Mucosa of rectum (tissue), 2 donors: ENCODE measurements around the gene KRT86.

Experiments used
- H3K27ac ChIP-seq, 2 donors: one replicate each; pipeline ENCODE4 v1.7.0; 2013; ENCODE audit warnings: inconsistent platforms in 2 of 2, low read depth in 2 of 2, low read length in 2 of 2
- H3K27me3 ChIP-seq, 2 donors: one replicate each; pipeline ENCODE4 v1.7.0; 2013; ENCODE audit warnings: low read length in 2 of 2; ENCODE audit not compliant: control insufficient read depth in 2 of 2, insufficient read depth in 2 of 2
- H3K36me3 ChIP-seq, 2 donors: one replicate each; pipeline ENCODE4 v1.7.0; 2013; ENCODE audit warnings: low read length in 2 of 2; ENCODE audit not compliant: control insufficient read depth in 2 of 2, insufficient read depth in 2 of 2
- H3K4me1 ChIP-seq, 2 donors: one replicate each; pipeline ENCODE4 v1.7.0; 2013; ENCODE audit warnings: low read length in 2 of 2, mild to moderate bottlenecking in 1 of 2; ENCODE audit not compliant: control insufficient read depth in 2 of 2, insufficient read depth in 2 of 2
- H3K4me3 ChIP-seq, 2 donors: one replicate each; pipeline ENCODE4 v1.7.0; 2013; ENCODE audit warnings: low read length in 2 of 2
- H3K9ac ChIP-seq, 2 donors: one replicate each; pipeline ENCODE4 v1.7.0; 2013; ENCODE audit warnings: low read length in 2 of 2, low read depth in 1 of 2, mild to moderate bottlenecking in 1 of 2
- H3K9me3 ChIP-seq, 2 donors: one replicate each; pipeline ENCODE4 v1.7.0; 2013; ENCODE audit warnings: low read length in 2 of 2; ENCODE audit not compliant: control insufficient read depth in 2 of 2
- donor health status: healthy.
- donor health status: Normal muscosa, but diverticular disease.

KRT86 gene

DNA sequence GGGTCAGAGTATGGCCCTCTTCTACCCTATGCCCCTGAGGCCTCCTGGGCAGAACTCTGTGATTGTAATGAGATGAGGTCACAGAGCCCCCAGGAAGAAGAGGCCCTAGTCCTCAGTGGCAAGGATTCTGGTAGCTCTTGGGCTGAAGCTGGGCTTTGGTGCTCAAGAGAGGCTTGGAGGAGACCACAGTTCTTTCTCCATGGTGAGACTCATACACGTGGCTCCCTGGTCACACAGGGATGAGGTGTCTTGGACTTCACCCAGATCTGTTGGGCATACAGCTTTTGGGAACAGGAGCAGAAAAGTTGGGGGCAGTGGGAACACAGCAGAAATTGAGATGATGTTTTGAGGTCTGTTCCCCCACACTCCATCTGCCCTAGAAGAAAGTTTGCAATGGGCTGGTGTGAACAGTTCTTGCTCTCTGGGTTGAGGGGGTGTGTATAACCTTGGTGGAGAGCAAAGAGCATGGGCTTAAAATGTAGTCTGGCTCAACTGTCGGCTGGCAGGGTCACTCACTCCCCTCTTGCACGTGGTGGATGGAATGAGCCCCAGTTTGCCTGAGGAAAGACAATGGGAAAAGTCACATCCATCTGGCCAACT lies at the start of gene KRT86:
Gene KRT86, plus strand, starts transcription at position 125 of the 600 bp plus-strand sequence. CDS start 27,272 bp downstream, outside the sequence.
- H3K9ac ChIP-seq, result no peak within 1 kb of the TSS
- H3K9me3 ChIP-seq, result no peaks in the 10 kb centered on the region
- H3K4me1 ChIP-seq, result peaks cover 2 to 5% of the 10 kb centered on the region in 2 donors
- H3K27me3 ChIP-seq, result peaks cover 8 to 15% of the 10 kb centered on the region in 2 donors
- no peaks in the 10 kb centered on the region for H3K36me3 ChIP-seq
- H3K27ac ChIP-seq, result no peak within 1 kb of the TSS
- no peak within 1 kb of the TSS for H3K4me3 ChIP-seq

DNA sequence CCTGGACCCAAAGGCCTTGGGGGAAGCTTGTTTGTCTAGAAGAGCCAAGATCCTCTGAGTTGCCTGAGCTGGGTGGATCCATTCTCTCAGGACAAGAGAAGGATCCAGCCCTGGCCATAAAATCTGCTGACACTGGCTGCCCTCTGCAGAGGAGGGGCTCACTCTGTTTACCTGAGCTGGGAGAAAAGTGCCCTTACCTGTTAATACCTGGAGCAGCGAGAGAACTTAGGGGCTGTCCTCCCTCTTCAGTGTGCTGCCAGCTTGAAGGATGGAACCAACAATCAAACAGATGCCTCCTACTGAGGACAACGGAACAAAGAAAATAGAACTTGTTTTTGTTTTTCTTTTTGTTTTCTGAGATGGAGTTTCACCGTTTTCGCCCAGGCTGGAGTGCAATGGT lies 48.7 kb upstream of the KRT86 start:
- Histone ChIP-seq H3K9ac (no peak overlapping the region), H3K4me3 (no peak overlapping the region), H3K4me1 (peaks cover 0 to 7% of the 10 kb centered on the region in 2 donors), H3K27me3 (peaks cover 2 to 4% of the 10 kb centered on the region in 2 donors), H3K36me3 (no peaks in the 10 kb centered on the region), H3K9me3 (no peaks in the 10 kb centered on the region), H3K27ac (no peak overlapping the region)

- peaks cover 0 to 4% of the 10 kb centered on the region in 2 donors for H3K4me1 ChIP-seq
- H3K4me3 ChIP-seq, result no peak overlapping the region
- H3K9ac ChIP-seq, result no peak overlapping the region
- no peak overlapping the region for H3K27ac ChIP-seq
- H3K36me3 ChIP-seq, result no peaks in the 10 kb centered on the region
- peaks cover 2 to 8% of the 10 kb centered on the region in 2 donors for H3K27me3 ChIP-seq
- no peaks in the 10 kb centered on the region for H3K9me3 ChIP-seq
Measured at GRCh38 chr12:52226446-52226845, 48.0 kb upstream of the KRT86 start.

GRCh38 chr12:52227606-52228166 lies 46.8 kb upstream of the KRT86 start:
- H3K4me1 ChIP-seq, result peaks cover 5 to 13% of the 10 kb centered on the region in 2 donors
- H3K4me3 ChIP-seq, result no peak overlapping the region
- no peak overlapping the region for H3K27ac ChIP-seq
- peaks cover 3 to 9% of the 10 kb centered on the region in 2 donors for H3K27me3 ChIP-seq
- no peak overlapping the region for H3K9ac ChIP-seq
- no peaks in the 10 kb centered on the region for H3K9me3 ChIP-seq
- H3K36me3 ChIP-seq, result no peaks in the 10 kb centered on the region

GRCh38 chr12:52228366-52228765 lies 46.1 kb upstream of the KRT86 start:
- peaks cover 3 to 12% of the 10 kb centered on the region in 2 donors for H3K27me3 ChIP-seq
- H3K9ac ChIP-seq, result no peak overlapping the region
- H3K9me3 ChIP-seq, result no peaks in the 10 kb centered on the region
- no peak overlapping the region for H3K27ac ChIP-seq
- H3K36me3 ChIP-seq, result no peaks in the 10 kb centered on the region
- H3K4me3 ChIP-seq, result no peak overlapping the region
- peaks cover 9 to 13% of the 10 kb centered on the region in 2 donors for H3K4me1 ChIP-seq

DNA sequence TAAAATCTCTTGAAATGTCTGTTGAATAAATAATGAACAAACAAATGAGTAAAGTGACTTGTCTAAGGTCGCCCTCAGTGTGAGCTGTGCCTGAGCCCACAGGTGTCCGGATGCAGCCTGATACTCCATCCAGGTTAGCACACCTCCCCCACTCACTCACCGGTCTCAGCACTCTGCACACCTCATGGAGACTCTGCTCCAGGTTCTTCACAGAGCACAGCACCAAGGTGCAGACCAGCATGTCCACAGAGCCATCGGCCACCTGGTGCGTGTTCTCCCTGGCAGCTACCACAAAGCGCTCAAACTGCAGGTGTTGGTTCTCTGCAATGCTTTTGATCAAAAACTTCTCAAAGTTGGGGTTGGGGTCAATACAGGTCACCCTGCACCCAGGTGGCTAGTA lies 45.5 kb upstream of the KRT86 start:
- Histone ChIP-seq H3K9ac (no peak overlapping the region), H3K9me3 (no peaks in the 10 kb centered on the region), H3K36me3 (no peaks in the 10 kb centered on the region), H3K4me3 (no peak overlapping the region), H3K4me1 (peaks cover 10 to 15% of the 10 kb centered on the region in 2 donors), H3K27me3 (peaks cover 3 to 13% of the 10 kb centered on the region in 2 donors), H3K27ac (no peak overlapping the region)

DNA sequence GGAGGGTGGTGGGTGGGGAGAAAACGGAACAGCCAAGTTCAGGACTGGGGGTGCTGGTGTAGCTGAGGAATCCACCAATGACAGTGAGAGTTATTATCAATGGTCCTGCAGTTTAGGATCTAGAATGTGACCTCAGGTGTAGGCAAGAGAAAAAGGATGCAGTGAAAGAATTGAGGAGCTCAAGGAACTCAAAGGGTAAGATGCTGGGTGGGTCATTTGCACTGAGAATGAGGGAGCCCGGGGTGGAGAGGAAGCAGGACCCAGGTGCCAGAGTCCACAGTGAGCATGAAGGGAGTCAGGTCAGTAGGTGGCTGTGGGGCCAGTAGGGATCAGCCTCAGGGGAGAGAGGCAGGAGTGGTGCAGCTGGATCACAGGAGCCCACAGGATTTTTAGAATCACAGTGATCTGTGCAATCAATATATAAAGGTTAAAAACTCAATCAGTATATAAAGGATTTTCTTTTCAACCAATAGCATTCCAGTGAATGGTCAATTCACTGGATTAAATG lies 44.6 kb upstream of the KRT86 start:
- peaks cover 10 to 15% of the 10 kb centered on the region in 2 donors for H3K4me1 ChIP-seq
- peaks cover 3 to 13% of the 10 kb centered on the region in 2 donors for H3K27me3 ChIP-seq
- no peaks in the 10 kb centered on the region for H3K36me3 ChIP-seq
- no peak overlapping the region for H3K27ac ChIP-seq
- no peak overlapping the region for H3K9ac ChIP-seq
- H3K9me3 ChIP-seq, result no peaks in the 10 kb centered on the region
- no peak overlapping the region for H3K4me3 ChIP-seq

GRCh38 chr12:52230364-52231281 lies 43.8 kb upstream of the KRT86 start:
- Histone ChIP-seq H3K9me3 (no peaks in the 10 kb centered on the region), H3K27ac (no peak overlapping the region)

DNA sequence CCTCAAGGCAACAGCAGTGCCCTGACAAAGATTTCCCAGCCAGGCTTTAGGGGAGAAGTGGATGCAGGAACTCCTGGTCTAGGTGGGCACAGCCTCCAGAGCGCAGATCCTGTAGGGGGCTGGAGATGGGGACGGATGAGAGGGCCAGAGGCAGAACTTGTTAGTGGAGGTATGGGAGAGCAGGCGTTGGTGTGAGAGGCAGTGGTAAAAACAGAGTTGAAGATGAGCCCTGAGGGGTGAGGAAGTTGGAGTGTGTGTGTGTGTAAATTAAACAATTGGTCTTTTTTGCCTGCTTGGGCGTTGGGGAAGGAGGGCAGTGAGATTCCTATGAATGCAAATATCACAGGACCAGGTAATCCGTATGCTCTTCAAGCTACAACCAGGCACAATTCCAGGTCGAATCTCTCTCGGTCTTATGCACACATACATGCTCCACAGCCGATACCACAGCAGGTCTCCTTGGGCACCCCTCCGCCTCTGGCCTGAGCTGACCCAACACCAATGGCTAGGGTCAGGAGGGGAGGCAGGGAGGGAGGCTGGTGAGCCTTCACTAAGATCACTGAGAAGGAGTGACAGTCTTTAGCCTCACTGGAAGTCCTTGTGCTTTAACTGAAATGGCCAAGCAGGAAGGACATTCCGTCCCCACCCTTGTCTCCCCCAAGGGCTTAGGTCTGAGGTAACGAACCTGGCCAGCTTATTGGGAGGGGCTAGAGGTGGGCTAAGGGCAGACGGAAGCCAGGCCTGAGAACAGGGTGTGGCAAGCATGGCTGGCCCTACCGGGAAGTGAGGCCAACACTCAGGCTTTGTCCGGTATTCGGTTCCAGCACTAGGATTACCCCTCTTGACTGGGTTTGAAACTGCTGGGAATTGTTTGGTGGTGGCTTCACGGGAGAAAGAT lies 42.9 kb upstream of the KRT86 start:
- Histone ChIP-seq H3K4me1 (peaks cover 10 to 25% of the 10 kb centered on the region in 2 donors), H3K9me3 (no peaks in the 10 kb centered on the region), H3K4me3 (no peak overlapping the region), H3K9ac (no peak overlapping the region), H3K27ac (no peak overlapping the region), H3K27me3 (peaks cover 3 to 13% of the 10 kb centered on the region in 2 donors), H3K36me3 (no peaks in the 10 kb centered on the region)

More at GRCh38 chr12:52230364-52231281, 43.8 kb upstream of the KRT86 start:
- peaks cover 3 to 13% of the 10 kb centered on the region in 2 donors for H3K27me3 ChIP-seq
- H3K9ac ChIP-seq, result no peak overlapping the region
- H3K4me3 ChIP-seq, result no peak overlapping the region
- H3K4me1 ChIP-seq, result peaks cover 10 to 20% of the 10 kb centered on the region in 2 donors
- no peaks in the 10 kb centered on the region for H3K36me3 ChIP-seq
